Natural killer cell (primary cell): ENCODE results near the gene SSU72. TPM values are rescaled to one million over a fixed set of nuclear protein-coding genes. Genes with fewer than 3 reads are reported as not detected.

Experiments
- ATAC-seq, 3 donors: fragments of 150-1000 bp in 2 of 3; fragments of 200-7000 bp in 1 of 3; cut with Tn5 transposase; 1 replicate in 1 of 3; 2 replicates in 2 of 3; pipeline ENCODE4 v1.10.0; 2021; ENCODE audit warnings: mild to moderate bottlenecking in 2 of 3, moderate library complexity in 2 of 3
- DNase-seq, 2 donors: peaks; one replicate each; pipeline versions ENCODE4 v3.0.0 to v3.0.0-alpha.2; 2013 to 2021; ENCODE audit warnings: mixed read lengths in 1 of 2
- H3K27ac ChIP-seq: one replicate; pipeline ENCODE4 v1.5.1; 2013; ENCODE audit warnings: mild to moderate bottlenecking, low read length
- H3K27me3 ChIP-seq: one replicate; pipeline ENCODE4 v1.6.1; 2013; ENCODE audit warnings: low read length; ENCODE audit not compliant: control insufficient read depth, insufficient read depth
- H3K36me3 ChIP-seq: one replicate; pipeline ENCODE4 v1.6.1; 2013; ENCODE audit warnings: low read length; ENCODE audit not compliant: control insufficient read depth, insufficient read depth
- H3K4me1 ChIP-seq: one replicate; pipeline ENCODE4 v1.6.1; 2013; ENCODE audit warnings: low read length; ENCODE audit not compliant: control insufficient read depth, insufficient read depth
- H3K4me3 ChIP-seq: one replicate; pipeline ENCODE4 v1.5.1; 2013; ENCODE audit warnings: low read length
- H3K9me3 ChIP-seq: one replicate; pipeline ENCODE4 v1.6.1; 2013; ENCODE audit warnings: low read length; ENCODE audit not compliant: control insufficient read depth, insufficient read depth
- H3K27ac Mint-ChIP-seq, 2 donors: one replicate each; pipeline ENCODE4 v1.8.0; 2022; ENCODE audit warnings: mild to moderate bottlenecking in 2 of 2, mixed read lengths in 2 of 2, moderate library complexity in 1 of 2
- H3K27me3 Mint-ChIP-seq, 2 donors: one replicate each; pipeline ENCODE4 v1.8.0; 2022; ENCODE audit warnings: low read depth in 2 of 2, mixed read lengths in 2 of 2
- H3K36me3 Mint-ChIP-seq: one replicate; pipeline ENCODE4 v1.8.0; 2022; ENCODE audit warnings: mixed read lengths
- H3K4me1 Mint-ChIP-seq, 2 donors: one replicate each; pipeline ENCODE4 v1.8.0; 2022; ENCODE audit warnings: mixed read lengths in 2 of 2
- H3K4me3 Mint-ChIP-seq: one replicate; pipeline ENCODE4 v1.8.0; 2022; ENCODE audit warnings: mild to moderate bottlenecking, moderate library complexity, mixed read lengths
- H3K9me3 Mint-ChIP-seq, 2 donors: one replicate each; pipeline ENCODE4 v1.8.0; 2022; ENCODE audit warnings: mixed read lengths in 2 of 2
- WGBS: methylation state at CpG from one replicate; pipeline ENCODE4 v1.1.7; 2013; ENCODE audit warnings: missing lambda C conversion rate; ENCODE audit not compliant: insufficient coverage; 5-methylcytosine and 5-hydroxymethylcytosine counted together
- intact Hi-C: fragments of 100-400 bp; cut with micrococcal nuclease; formaldehyde crosslinking; loops from one replicate; pipeline ENCODE4 v1.14.2; 2022
- total RNA-seq, 4 donors: library from RNA; stranded (reverse); fragments of 120-200 nt in 1 of 4; gene quantifications; one replicate each; pipeline versions ENCODE4 v1.2.3 to v1.2.4, GENCODE V29; 2013 to 2022
- TF ChIP-seq, protein P1 (sequence below): fragments of 200-600 bp; IDR thresholded peaks from one replicate; pipeline ENCODE4 v1.8.0; 2022; ENCODE audit warnings: antibody characterized with exemption

Gene SSU72
- total RNA-seq, 3 donors from 2014 or later (not counting 1 experiment from before 2014, with no cell fraction given) = 87.5 to 107 (median 93.9) TPM

DNA sequence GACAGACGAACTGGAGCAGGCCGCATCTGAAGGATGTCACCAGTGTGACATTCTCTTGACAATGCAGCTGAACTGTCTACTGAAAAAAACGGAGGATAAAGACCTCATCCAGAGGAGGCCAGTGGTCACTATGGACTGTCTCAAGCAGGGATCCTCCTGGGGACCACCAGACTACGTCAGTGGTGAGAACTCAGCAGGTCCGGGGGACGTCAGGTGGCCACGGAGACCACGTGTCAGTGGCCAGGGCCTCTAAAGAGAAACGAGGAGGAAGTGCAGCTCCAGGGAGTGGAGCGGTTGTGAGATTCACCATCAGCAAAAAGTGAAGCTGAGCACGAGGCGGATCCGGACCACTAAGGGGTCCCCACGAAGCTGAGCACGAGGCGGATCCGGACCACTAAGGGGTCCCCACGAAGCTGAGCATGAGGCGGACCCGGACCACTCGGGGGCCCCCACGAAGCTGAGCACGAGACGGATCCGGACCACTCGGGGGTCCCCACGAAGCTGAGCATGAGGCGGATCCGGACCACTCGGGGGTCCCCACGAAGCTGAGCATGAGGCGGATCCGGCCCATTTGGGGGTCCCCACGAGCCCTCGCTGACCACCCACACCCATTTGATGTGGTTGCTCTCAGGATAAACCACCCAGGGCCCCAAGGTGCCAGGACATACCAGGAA, 20.7 kb downstream of the SSU72 start:
- Histone ChIP-seq H3K4me1 (peaks cover 6% of the 10 kb centered on the region), H3K36me3 (no peaks in the 10 kb centered on the region), H3K27me3 (no peaks in the 10 kb centered on the region), H3K4me3 (no peak overlapping the region), H3K27ac (no peak overlapping the region), H3K9me3 (no peaks in the 10 kb centered on the region)
- WGBS = 81% methylated on average over 35 of the region's 35 CpGs
- Mint-ChIP-seq H3K27me3 (no peaks in the 10 kb centered on the region), H3K9me3 (no peaks in the 10 kb centered on the region), H3K36me3 (no peaks in the 10 kb centered on the region), H3K4me3 (no peak overlapping the region), H3K27ac (peak overlapping the region; percentile 36 to 58), H3K4me1 (peaks cover 4 to 12% of the 10 kb centered on the region in 2 donors)
- ATAC-seq = peak in 1 of 3 donors; percentile 36
- no peak for DNase-seq
- TF ChIP-seq, protein P1, sequence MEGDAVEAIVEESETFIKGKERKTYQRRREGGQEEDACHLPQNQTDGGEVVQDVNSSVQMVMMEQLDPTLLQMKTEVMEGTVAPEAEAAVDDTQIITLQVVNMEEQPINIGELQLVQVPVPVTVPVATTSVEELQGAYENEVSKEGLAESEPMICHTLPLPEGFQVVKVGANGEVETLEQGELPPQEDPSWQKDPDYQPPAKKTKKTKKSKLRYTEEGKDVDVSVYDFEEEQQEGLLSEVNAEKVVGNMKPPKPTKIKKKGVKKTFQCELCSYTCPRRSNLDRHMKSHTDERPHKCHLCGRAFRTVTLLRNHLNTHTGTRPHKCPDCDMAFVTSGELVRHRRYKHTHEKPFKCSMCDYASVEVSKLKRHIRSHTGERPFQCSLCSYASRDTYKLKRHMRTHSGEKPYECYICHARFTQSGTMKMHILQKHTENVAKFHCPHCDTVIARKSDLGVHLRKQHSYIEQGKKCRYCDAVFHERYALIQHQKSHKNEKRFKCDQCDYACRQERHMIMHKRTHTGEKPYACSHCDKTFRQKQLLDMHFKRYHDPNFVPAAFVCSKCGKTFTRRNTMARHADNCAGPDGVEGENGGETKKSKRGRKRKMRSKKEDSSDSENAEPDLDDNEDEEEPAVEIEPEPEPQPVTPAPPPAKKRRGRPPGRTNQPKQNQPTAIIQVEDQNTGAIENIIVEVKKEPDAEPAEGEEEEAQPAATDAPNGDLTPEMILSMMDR = no peak
- intact Hi-C loops = no loop called here

DNA sequence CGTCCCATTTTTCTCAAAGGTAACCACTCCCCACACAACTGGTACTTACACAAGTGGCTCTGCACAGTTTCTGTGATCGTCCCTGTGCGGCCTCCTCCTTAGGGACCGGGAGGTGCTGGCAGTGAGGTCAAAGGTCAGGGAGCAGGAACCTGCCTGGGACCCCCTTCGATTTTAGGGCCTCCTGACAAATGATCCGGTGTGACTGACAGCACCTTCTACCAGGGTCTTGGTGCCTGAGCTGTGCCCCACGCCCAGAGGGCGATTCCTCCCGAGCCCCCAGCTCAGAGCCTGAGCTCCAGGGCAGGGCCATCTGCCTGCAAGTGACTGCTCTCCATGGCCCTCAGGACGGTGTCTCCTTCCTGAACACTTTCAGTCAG, 22.4 kb downstream of the SSU72 start:
- WGBS = 94% methylated on average over 10 of the region's 10 CpGs
- Histone ChIP-seq H3K4me1 (peaks cover 6% of the 10 kb centered on the region), H3K4me3 (no peak overlapping the region), H3K9me3 (no peaks in the 10 kb centered on the region), H3K27ac (no peak overlapping the region), H3K36me3 (no peaks in the 10 kb centered on the region), H3K27me3 (no peaks in the 10 kb centered on the region)
- Mint-ChIP-seq H3K36me3 (no peaks in the 10 kb centered on the region), H3K9me3 (no peaks in the 10 kb centered on the region), H3K4me1 (peaks cover 0 to 8% of the 10 kb centered on the region in 2 donors), H3K4me3 (no peak overlapping the region), H3K27me3 (no peaks in the 10 kb centered on the region), H3K27ac (peak overlapping the region in 1 of 2 donors; percentile 24)
- DNase-seq (no peak), ATAC-seq (no peak)
- TF ChIP-seq, protein P1 = no peak
- intact Hi-C loops = no loop called here

DNA sequence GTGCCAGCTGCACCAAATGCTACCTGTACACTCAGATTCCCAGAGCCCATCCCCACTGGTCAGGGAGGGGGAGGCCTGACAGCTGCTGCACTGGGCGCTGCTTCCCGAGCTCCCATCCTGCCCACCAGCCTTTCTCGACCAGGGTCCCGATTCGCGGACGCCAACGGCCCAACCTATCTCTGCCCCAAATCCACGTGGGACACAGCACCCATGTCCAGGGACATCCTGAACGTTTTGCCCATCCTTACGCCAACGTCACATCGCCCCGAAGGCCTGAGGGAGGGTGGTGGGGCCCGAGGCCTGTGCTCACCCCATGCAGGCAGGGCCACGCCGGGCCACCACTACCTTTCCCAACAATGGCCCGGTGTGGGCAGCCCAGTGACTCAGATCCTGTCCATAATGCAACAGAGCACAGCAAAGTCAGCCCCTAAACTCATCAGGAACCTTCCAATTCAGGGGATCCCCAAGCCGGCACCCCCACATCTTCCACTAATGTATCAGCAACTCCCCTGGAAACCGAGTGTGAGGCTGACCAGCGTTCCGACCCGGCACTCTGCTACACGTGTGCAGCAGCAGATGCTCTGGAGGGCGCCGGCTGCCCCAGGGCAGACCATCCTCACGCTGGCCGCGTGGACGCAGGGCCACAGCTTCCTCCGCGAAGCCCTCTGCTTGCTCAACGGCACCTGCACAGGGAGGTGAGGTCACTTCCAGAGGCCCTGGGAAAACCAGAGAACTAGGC, 23.0 kb downstream of the SSU72 start:
- TF ChIP-seq, protein P1 = no peak
- ATAC-seq (no peak), DNase-seq (no peak)
- Histone ChIP-seq H3K4me1 (peaks cover 6% of the 10 kb centered on the region), H3K9me3 (no peaks in the 10 kb centered on the region), H3K4me3 (no peak overlapping the region), H3K27ac (no peak overlapping the region), H3K36me3 (no peaks in the 10 kb centered on the region), H3K27me3 (no peaks in the 10 kb centered on the region)
- Mint-ChIP-seq H3K4me3 (no peak overlapping the region), H3K4me1 (peaks cover 0 to 9% of the 10 kb centered on the region in 2 donors), H3K27ac (peak overlapping the region; percentile 24 to 29), H3K9me3 (no peaks in the 10 kb centered on the region), H3K36me3 (no peaks in the 10 kb centered on the region), H3K27me3 (no peaks in the 10 kb centered on the region)
- intact Hi-C loops = no loop called here
- WGBS = 95% methylated on average over 33 of the region's 33 CpGs
